ENCODE data around the gene OPTN. TPM values are rescaled to one million over a fixed set of nuclear protein-coding genes. Genes with fewer than 3 reads are reported as not detected.

The OPTN gene
- total and polyA plus RNA-seq, 2 experiments from 2014 or later = 12.4 to 16.8 TPM

DNA sequence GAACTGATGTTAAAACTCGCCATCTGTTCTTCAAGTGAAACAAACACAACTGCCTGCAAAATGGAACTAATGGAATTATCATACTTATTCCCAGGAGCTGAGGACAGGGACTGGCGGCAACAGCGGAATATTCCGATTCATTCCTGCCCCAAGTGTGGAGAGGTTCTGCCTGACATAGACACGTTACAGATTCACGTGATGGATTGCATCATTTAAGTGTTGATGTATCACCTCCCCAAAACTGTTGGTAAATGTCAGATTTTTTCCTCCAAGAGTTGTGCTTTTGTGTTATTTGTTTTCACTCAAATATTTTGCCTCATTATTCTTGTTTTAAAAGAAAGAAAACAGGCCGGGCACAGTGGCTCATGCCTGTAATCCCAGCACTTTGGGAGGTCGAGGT, 36.7 kb downstream of the OPTN start:
- Histone ChIP-seq H3K27me3 (no peaks in the 10 kb centered on the region), H3K4me1 (ENCODE audit: low read depth) (no peaks in the 10 kb centered on the region), H3K4me3 (no peak overlapping the region), H3K9me3 (ENCODE audit: low read depth) (no peaks in the 10 kb centered on the region), H3K27ac (no peak overlapping the region), H3K36me3 (no peaks in the 10 kb centered on the region)
- DNase-seq (ENCODE audit: low read depth in 1 of 2, low spot score in 1 of 2) = no peak
- TF ChIP-seq, protein P1, sequence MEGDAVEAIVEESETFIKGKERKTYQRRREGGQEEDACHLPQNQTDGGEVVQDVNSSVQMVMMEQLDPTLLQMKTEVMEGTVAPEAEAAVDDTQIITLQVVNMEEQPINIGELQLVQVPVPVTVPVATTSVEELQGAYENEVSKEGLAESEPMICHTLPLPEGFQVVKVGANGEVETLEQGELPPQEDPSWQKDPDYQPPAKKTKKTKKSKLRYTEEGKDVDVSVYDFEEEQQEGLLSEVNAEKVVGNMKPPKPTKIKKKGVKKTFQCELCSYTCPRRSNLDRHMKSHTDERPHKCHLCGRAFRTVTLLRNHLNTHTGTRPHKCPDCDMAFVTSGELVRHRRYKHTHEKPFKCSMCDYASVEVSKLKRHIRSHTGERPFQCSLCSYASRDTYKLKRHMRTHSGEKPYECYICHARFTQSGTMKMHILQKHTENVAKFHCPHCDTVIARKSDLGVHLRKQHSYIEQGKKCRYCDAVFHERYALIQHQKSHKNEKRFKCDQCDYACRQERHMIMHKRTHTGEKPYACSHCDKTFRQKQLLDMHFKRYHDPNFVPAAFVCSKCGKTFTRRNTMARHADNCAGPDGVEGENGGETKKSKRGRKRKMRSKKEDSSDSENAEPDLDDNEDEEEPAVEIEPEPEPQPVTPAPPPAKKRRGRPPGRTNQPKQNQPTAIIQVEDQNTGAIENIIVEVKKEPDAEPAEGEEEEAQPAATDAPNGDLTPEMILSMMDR (IDR thresholded peaks at IDR 0.05; ENCODE audit: low read depth, low read length) = no peak

GRCh38 chr10:13139150-13139549, 39.2 kb downstream of the OPTN start:
- TF ChIP-seq, protein P1 (IDR thresholded peaks at IDR 0.05; ENCODE audit: low read depth, low read length) = no peak
- Histone ChIP-seq H3K27ac (no peak overlapping the region), H3K9me3 (ENCODE audit: low read depth) (no peaks in the 10 kb centered on the region)

DNA sequence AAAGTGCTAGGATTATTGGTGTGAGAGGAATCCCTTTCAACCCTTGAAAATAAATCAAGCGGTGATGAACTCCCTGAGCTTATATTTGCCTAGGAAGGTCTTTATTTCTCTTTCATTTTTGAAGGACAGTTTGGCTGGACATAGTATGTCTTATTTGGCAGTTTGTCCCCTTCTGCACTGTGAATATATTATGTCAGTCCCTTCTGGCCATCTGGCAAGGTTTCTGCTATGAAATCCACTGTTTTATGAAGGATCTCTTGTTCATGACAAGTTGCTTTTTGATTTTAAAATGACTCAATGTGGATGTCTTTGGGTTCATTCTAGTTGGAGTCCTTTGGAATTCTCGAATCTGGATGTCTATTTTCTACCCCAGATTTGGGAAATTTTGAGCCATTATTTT, 39.7 kb downstream of the OPTN start:
- no peaks in the 10 kb centered on the region for H3K36me3 ChIP-seq
- no peak overlapping the region for H3K27ac ChIP-seq
- H3K27me3 ChIP-seq = no peaks in the 10 kb centered on the region
- no peaks in the 10 kb centered on the region for H3K4me1 ChIP-seq (ENCODE audit: low read depth)
- no peak for DNase-seq (ENCODE audit: low read depth in 1 of 2, low spot score in 1 of 2)
- no peak overlapping the region for H3K4me3 ChIP-seq
- TF ChIP-seq, protein P1 (IDR thresholded peaks at IDR 0.05; ENCODE audit: low read depth, low read length) = no peak
- no peaks in the 10 kb centered on the region for H3K9me3 ChIP-seq (ENCODE audit: low read depth)

More at GRCh38 chr10:13139150-13139549, 39.2 kb downstream of the OPTN start:
- Histone ChIP-seq H3K4me3 (no peak overlapping the region), H3K4me1 (ENCODE audit: low read depth) (no peaks in the 10 kb centered on the region), H3K27me3 (no peaks in the 10 kb centered on the region), H3K36me3 (no peaks in the 10 kb centered on the region)
- no peak for DNase-seq (ENCODE audit: low read depth in 1 of 2, low spot score in 1 of 2)

- no peaks in the 10 kb centered on the region for H3K9me3 ChIP-seq (ENCODE audit: low read depth)
- no peak for DNase-seq (ENCODE audit: low read depth in 1 of 2, low spot score in 1 of 2)
- H3K27me3 ChIP-seq = no peaks in the 10 kb centered on the region
- H3K36me3 ChIP-seq = no peaks in the 10 kb centered on the region
- no peak overlapping the region for H3K27ac ChIP-seq
- TF ChIP-seq, protein P1 (IDR thresholded peaks at IDR 0.05; ENCODE audit: low read depth, low read length) = no peak
- no peak overlapping the region for H3K4me3 ChIP-seq
- H3K4me1 ChIP-seq (ENCODE audit: low read depth) = no peaks in the 10 kb centered on the region
These were observed 40.7 kb downstream of the OPTN start for GRCh38 chr10:13140627-13141190.

- Histone ChIP-seq H3K9me3 (ENCODE audit: low read depth) (no peaks in the 10 kb centered on the region), H3K4me3 (no peak overlapping the region), H3K4me1 (ENCODE audit: low read depth) (no peaks in the 10 kb centered on the region), H3K36me3 (no peaks in the 10 kb centered on the region), H3K27ac (no peak overlapping the region), H3K27me3 (no peaks in the 10 kb centered on the region)
- TF ChIP-seq, protein P1 (IDR thresholded peaks at IDR 0.05; ENCODE audit: low read depth, low read length) = no peak
- DNase-seq (ENCODE audit: low read depth in 1 of 2, low spot score in 1 of 2) = peak in 1 of 2 donors; percentile 40
These were observed 43.8 kb downstream of the OPTN start for GRCh38 chr10:13143766-13144165.

All from cardiac muscle cell (in vitro differentiated cells and primary cell).